WTC11 (cell line): ENCODE measurements around the gene FAM20A. TPM values are rescaled to one million over a fixed set of nuclear protein-coding genes. Genes with fewer than 3 reads are reported as not detected.

ENCODE experiments used
- ATF1 ChIP-seq: sonication (generic); formaldehyde crosslinking; IDR thresholded peaks from 2 replicates; pipeline ENCODE4 v1.8.1; 2023; ENCODE audit warnings: mild to moderate bottlenecking, moderate library complexity, missing genetic modification reagents
- ATF2 ChIP-seq: sonication (generic); formaldehyde crosslinking; IDR thresholded peaks from 2 replicates; pipeline ENCODE4 v1.8.1; 2022; ENCODE audit warnings: low read depth, missing genetic modification reagents, borderline replicate concordance
- ATF6 ChIP-seq: sonication (generic); formaldehyde crosslinking; IDR thresholded peaks from 2 replicates; pipeline ENCODE4 v1.8.1; 2023; ENCODE audit warnings: mild to moderate bottlenecking, missing genetic modification reagents
- CREM ChIP-seq: sonication (generic); formaldehyde crosslinking; IDR thresholded peaks from 2 replicates; pipeline ENCODE4 v1.8.1; 2022; ENCODE audit warnings: mild to moderate bottlenecking, missing genetic modification reagents, moderate library complexity
- E2F4 ChIP-seq: sonication (generic); formaldehyde crosslinking; IDR thresholded peaks from 2 replicates; pipeline ENCODE4 v1.8.1; 2022; ENCODE audit warnings: low read depth, mild to moderate bottlenecking, moderate library complexity, missing genetic modification reagents, borderline replicate concordance
- ESRRA ChIP-seq: sonication (generic); formaldehyde crosslinking; IDR thresholded peaks from 2 replicates; pipeline ENCODE4 v1.8.1; 2022; ENCODE audit warnings: mild to moderate bottlenecking, missing genetic modification reagents, borderline replicate concordance
- FOXK1 ChIP-seq: sonication (generic); formaldehyde crosslinking; IDR thresholded peaks from 2 replicates; pipeline ENCODE4 v1.8.0; 2022; ENCODE audit warnings: mild to moderate bottlenecking, moderate library complexity, missing genetic modification reagents
- IRF1 ChIP-seq: sonication (generic); formaldehyde crosslinking; IDR thresholded peaks from 2 replicates; pipeline ENCODE4 v1.8.0; 2023; ENCODE audit warnings: missing genetic modification reagents
- JAZF1 ChIP-seq: fragments of 250-450 bp; sonication (Bioruptor Pico); IDR thresholded peaks from 2 replicates; pipeline ENCODE4 v1.9.0; 2021; ENCODE audit warnings: moderate library complexity, mild to moderate bottlenecking, inconsistent platforms
- MXD4 ChIP-seq: fragments of 250-450 bp; sonication (Bioruptor Pico); IDR thresholded peaks from 2 replicates; pipeline ENCODE4 v1.8.0; 2021; ENCODE audit warnings: mild to moderate bottlenecking, moderate library complexity, borderline replicate concordance
- NR2C2 ChIP-seq: sonication (generic); formaldehyde crosslinking; IDR thresholded peaks from 2 replicates; pipeline ENCODE4 v1.8.0; 2022; ENCODE audit warnings: mild to moderate bottlenecking, missing genetic modification reagents
- RELA ChIP-seq: sonication (generic); formaldehyde crosslinking; IDR thresholded peaks from 2 replicates; pipeline ENCODE4 v1.8.1; 2022; ENCODE audit warnings: missing genetic modification reagents, mild to moderate bottlenecking, borderline replicate concordance
- SMAD3 ChIP-seq: sonication (generic); formaldehyde crosslinking; IDR thresholded peaks from 2 replicates; pipeline ENCODE4 v1.8.0; 2022; ENCODE audit warnings: missing genetic modification reagents, mild to moderate bottlenecking, borderline replicate concordance
- SP1 ChIP-seq: sonication (generic); formaldehyde crosslinking; conservative IDR thresholded peaks from 2 replicates; pipeline ENCODE4 v1.8.1; 2022; ENCODE audit warnings: missing genetic modification reagents
- TCF7 ChIP-seq: sonication (generic); formaldehyde crosslinking; IDR thresholded peaks from 2 replicates; pipeline ENCODE4 v1.8.0; 2022; ENCODE audit warnings: mild to moderate bottlenecking, low read depth, missing genetic modification reagents, moderate library complexity
- USF2 ChIP-seq: sonication (generic); formaldehyde crosslinking; IDR thresholded peaks from 2 replicates; pipeline ENCODE4 v1.8.1; 2023; ENCODE audit warnings: mild to moderate bottlenecking, missing genetic modification reagents, moderate library complexity
- ZBTB21 ChIP-seq: sonication (generic); formaldehyde crosslinking; IDR thresholded peaks from 2 replicates; pipeline ENCODE4 v1.8.1; 2023; ENCODE audit warnings: mild to moderate bottlenecking, missing genetic modification reagents, borderline replicate concordance
- ZMAT4 ChIP-seq: fragments of 250-450 bp; sonication (Bioruptor Pico); IDR thresholded peaks from 2 replicates; pipeline ENCODE4 v1.9.0; 2021; ENCODE audit warnings: mild to moderate bottlenecking
- ZNF281 ChIP-seq: sonication (generic); formaldehyde crosslinking; IDR thresholded peaks from 2 replicates; pipeline ENCODE4 v1.8.0; 2023; ENCODE audit warnings: mild to moderate bottlenecking, missing genetic modification reagents
- ZNF416 ChIP-seq: fragments of 250-450 bp; sonication (Bioruptor Pico); IDR thresholded peaks from 2 replicates; pipeline ENCODE4 v1.9.0; 2021; ENCODE audit warnings: mild to moderate bottlenecking, inconsistent platforms
- ZNF425 ChIP-seq: fragments of 250-450 bp; sonication (Bioruptor Pico); conservative IDR thresholded peaks from 2 replicates; pipeline ENCODE4 v1.9.0; 2021; ENCODE audit warnings: mild to moderate bottlenecking
- ZNF512 ChIP-seq: sonication (generic); formaldehyde crosslinking; IDR thresholded peaks from 2 replicates; pipeline ENCODE4 v1.8.1; 2022; ENCODE audit warnings: missing genetic modification reagents, borderline replicate concordance
- ZSCAN18 ChIP-seq: fragments of 250-450 bp; sonication (Bioruptor Pico); IDR thresholded peaks from 2 replicates; pipeline ENCODE4 v2.1.2; 2022; ENCODE audit warnings: mild to moderate bottlenecking, moderate library complexity
- total RNA-seq: library from RNA; stranded (reverse); gene quantifications from 3 replicates; pipeline ENCODE4 v1.2.3, GENCODE V29; 2021

FAM20A gene
- total RNA-seq, 1 experiment from 2014 or later, result 5.8 TPM

GRCh38 chr17:68511671-68512246 lies 89.4 kb downstream of the FAM20A start (continued):
- peak; percentile 86 for TF ChIP-seq USF2 (CRISPR knock-in tag)
- no peak for TF ChIP-seq E2F4 (CRISPR knock-in tag)
- TF ChIP-seq ATF2, result no peak
- no peak for TF ChIP-seq ATF1 (CRISPR knock-in tag)
- 0 out of 2 replicates have a peak, but pooled peaks have one; percentile 29 for TF ChIP-seq CREM (CRISPR knock-in tag)
- peak; percentile 90; the same call in 1 of the 2 replicates for TF ChIP-seq RELA (CRISPR knock-in tag)
- no peak for TF ChIP-seq SMAD3 (CRISPR knock-in tag)
- TF ChIP-seq ZNF281, result no peak
- no peak for TF ChIP-seq TCF7 (CRISPR knock-in tag)
- TF ChIP-seq ATF6 (CRISPR knock-in tag), result no peak
- no peak for TF ChIP-seq ZNF425
- TF ChIP-seq FOXK1, result peak; percentile 38; the same call in 1 of the 2 replicates
- TF ChIP-seq SP1 (CRISPR knock-in tag), result peak; percentile 34; the same call in 1 of the 2 replicates
- no peak for TF ChIP-seq ZBTB21 (CRISPR knock-in tag)
- TF ChIP-seq ZMAT4 (CRISPR knock-in tag), result no peak
- no peak for TF ChIP-seq ZNF416
- no peak for TF ChIP-seq NR2C2 (CRISPR knock-in tag)
- no peak for TF ChIP-seq MXD4 (CRISPR knock-in tag)
- no peak for TF ChIP-seq ZSCAN18 (CRISPR knock-in tag)
- TF ChIP-seq IRF1 (CRISPR knock-in tag), result no peak
- TF ChIP-seq ZNF512, result no peak
- TF ChIP-seq ESRRA (CRISPR knock-in tag), result 0 out of 2 replicates have a peak, but pooled peaks have one; percentile 38
- TF ChIP-seq JAZF1 (CRISPR knock-in tag), result no peak
